ENCODE results near the gene ATAD3B. TPM values are rescaled to one million over a fixed set of nuclear protein-coding genes. Genes with fewer than 3 reads are reported as not detected.
"Not testable (repeated sequence)": the region's sequence is repeated elsewhere in the genome, so short reads cannot be mapped to it uniquely, and the experiment has no call there.

ATAD3B gene
- total RNA-seq, 3 donors from 2014 or later, result 193 to 208 (median 194) TPM

GRCh38 chr1:1490633-1491230, 19.2 kb downstream of the ATAD3B start:
- no peak for DNase-seq
- Mint-ChIP-seq H3K4me3 (no peak overlapping the region), H3K9me3 (peaks cover 8% of the 10 kb centered on the region), H3K36me3 (ENCODE audit: insufficient read depth) (peaks cover 32% of the 10 kb centered on the region), H3K27me3 (ENCODE audit: low read depth) (no peaks in the 10 kb centered on the region), H3K4me1 (ENCODE audit: low read depth) (no peaks in the 10 kb centered on the region)
- ATAC-seq, result no peak

- ATAC-seq (no peak), DNase-seq (no peak)
- Mint-ChIP-seq H3K27me3 (ENCODE audit: low read depth) (no peaks in the 10 kb centered on the region), H3K36me3 (ENCODE audit: insufficient read depth) (peaks cover 32% of the 10 kb centered on the region), H3K9me3 (peaks cover 8% of the 10 kb centered on the region), H3K4me1 (ENCODE audit: low read depth) (no peaks in the 10 kb centered on the region), H3K4me3 (no peak overlapping the region)
These were observed 20.0 kb downstream of the ATAD3B start for GRCh38 chr1:1491601-1492000.

DNA sequence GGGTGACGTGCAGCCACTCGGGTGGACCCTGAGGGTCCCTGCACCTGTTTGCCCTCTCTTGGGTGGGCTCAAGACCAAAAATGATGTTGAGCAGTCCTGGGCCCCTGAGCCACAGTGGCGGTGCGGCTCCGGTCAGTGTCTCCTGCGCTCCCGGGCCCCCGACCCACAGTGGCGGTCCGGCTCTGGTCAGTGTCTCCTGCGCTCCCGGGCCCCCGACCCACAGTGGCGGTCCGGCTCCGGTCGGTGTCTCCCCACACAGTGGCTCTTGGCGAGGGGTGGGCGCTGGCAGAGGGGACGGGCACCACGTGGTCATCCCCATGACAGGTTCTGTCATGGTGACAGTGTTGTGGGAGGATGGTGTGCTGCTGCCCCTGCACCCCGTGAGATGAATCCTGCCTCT, 22.7 kb downstream of the ATAD3B start:
- not testable (repeated sequence) for H3K9me3 Mint-ChIP-seq; DNase-seq; H3K27me3 Mint-ChIP-seq (ENCODE audit: low read depth); H3K4me1 Mint-ChIP-seq (ENCODE audit: low read depth); H3K4me3 Mint-ChIP-seq; ATAC-seq
- peaks cover 29% of the 10 kb centered on the region for H3K36me3 Mint-ChIP-seq (ENCODE audit: insufficient read depth)

GRCh38 chr1:1495461-1495975, 24.0 kb downstream of the ATAD3B start:
- H3K4me3 Mint-ChIP-seq; H3K27me3 Mint-ChIP-seq (ENCODE audit: low read depth); ATAC-seq; H3K4me1 Mint-ChIP-seq (ENCODE audit: low read depth); H3K9me3 Mint-ChIP-seq; DNase-seq: not testable (repeated sequence)
- H3K36me3 Mint-ChIP-seq (ENCODE audit: insufficient read depth), result peaks cover 24% of the 10 kb centered on the region

DNA sequence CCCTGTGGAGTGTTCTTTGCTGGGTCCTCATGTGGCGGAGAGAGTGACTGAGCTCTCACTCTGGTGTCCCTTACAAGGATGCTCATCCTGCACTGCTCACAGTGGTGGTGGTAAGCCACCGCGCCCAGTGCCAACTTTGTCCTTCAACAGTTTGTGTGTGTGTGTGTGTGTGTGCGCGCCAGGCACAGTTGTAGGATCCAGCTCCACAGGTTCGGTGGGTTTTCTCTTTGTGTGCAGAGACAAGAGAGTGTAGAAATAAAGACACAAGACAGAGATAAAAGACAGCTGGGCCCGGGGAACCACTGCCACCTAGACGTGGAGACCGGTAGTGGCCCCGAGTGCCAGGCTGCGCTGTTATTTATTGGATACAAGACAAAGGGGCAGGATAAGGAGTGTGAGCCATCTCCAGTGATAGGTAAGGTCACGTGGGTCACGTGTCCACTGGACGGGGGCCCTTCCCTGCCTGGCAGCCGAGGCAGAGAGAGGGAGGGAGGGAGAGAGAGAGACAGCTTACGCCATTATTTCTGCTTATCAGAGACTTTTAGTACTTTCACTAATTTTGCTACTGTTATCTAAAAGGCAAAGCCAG, 33.3 kb downstream of the ATAD3B start:
- not testable (repeated sequence) for H3K9me3 Mint-ChIP-seq; H3K36me3 Mint-ChIP-seq (ENCODE audit: insufficient read depth); H3K4me1 Mint-ChIP-seq (ENCODE audit: low read depth); H3K27me3 Mint-ChIP-seq (ENCODE audit: low read depth)
- ATAC-seq (peak; percentile 70 to 76), DNase-seq (peak; percentile 57)
- peak overlapping the region; percentile 62 for H3K4me3 Mint-ChIP-seq

DNA sequence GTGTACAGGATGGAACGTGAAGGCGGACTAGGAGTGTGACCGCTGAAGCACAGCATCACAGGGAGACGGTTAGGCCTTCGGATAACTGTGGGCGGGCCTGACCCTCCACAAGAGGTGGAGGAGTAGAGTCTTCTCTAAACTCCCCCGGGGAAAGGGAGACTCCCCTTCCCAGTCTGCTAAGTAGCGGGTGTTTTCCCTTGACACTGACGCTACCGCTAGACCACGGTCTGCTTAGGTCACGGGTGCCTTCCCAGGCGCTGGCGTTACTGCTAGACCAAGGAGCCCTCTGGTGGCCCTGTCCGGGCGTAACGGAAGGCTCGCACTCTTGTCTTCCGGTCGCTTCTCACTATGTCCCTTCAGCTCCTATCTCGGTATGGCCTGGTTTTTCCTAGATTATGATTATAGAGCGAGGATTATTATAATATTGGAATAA, 33.8 kb downstream of the ATAD3B start:
- DNase-seq; H3K4me1 Mint-ChIP-seq (ENCODE audit: low read depth); H3K27me3 Mint-ChIP-seq (ENCODE audit: low read depth); H3K9me3 Mint-ChIP-seq; H3K36me3 Mint-ChIP-seq (ENCODE audit: insufficient read depth): not testable (repeated sequence)
- ATAC-seq, result peak; percentile 63 to 68
- peak overlapping the region; percentile 62 for H3K4me3 Mint-ChIP-seq

GRCh38 chr1:1505801-1506200, 34.2 kb downstream of the ATAD3B start:
- DNase-seq, H3K9me3 Mint-ChIP-seq, H3K4me3 Mint-ChIP-seq: not testable (repeated sequence)

DNA sequence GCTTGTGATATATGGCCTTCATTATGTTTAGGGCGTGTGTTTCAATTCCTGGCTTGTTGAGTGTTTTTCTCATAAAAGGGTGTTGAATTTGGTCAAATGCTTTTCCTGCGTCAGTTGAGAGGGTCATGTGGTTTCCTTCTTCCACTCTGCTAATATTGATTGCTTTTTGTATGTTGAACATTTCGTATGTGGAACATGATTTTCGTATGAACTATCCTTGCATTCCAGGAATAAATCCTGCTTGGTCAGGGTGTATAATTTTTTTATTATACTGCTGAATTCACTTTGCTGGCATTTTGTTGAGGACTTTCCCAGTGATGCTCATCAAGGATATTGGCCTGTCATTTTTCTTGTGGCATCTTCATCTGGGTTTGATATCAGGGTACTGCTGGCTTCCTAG, 35.7 kb downstream of the ATAD3B start:
- Mint-ChIP-seq H3K4me3 (no peak overlapping the region), H3K27me3 (ENCODE audit: low read depth) (no peaks in the 10 kb centered on the region), H3K4me1 (ENCODE audit: low read depth) (peaks cover 14% of the 10 kb centered on the region), H3K36me3 (ENCODE audit: insufficient read depth) (no peaks in the 10 kb centered on the region), H3K9me3 (no peaks in the 10 kb centered on the region)
- no peak for DNase-seq
- ATAC-seq, result no peak

More at GRCh38 chr1:1505801-1506200, 34.2 kb downstream of the ATAD3B start:
- not testable (repeated sequence) for ATAC-seq; H3K36me3 Mint-ChIP-seq (ENCODE audit: insufficient read depth); H3K27me3 Mint-ChIP-seq (ENCODE audit: low read depth); H3K4me1 Mint-ChIP-seq (ENCODE audit: low read depth)

- not testable (repeated sequence) for H3K9me3 Mint-ChIP-seq; DNase-seq; ATAC-seq; H3K36me3 Mint-ChIP-seq (ENCODE audit: insufficient read depth); H3K27me3 Mint-ChIP-seq (ENCODE audit: low read depth); H3K4me3 Mint-ChIP-seq
- peaks cover 17% of the 10 kb centered on the region for H3K4me1 Mint-ChIP-seq (ENCODE audit: low read depth)
These were observed 37.4 kb downstream of the ATAD3B start for GRCh38 chr1:1508775-1509464.

DNA sequence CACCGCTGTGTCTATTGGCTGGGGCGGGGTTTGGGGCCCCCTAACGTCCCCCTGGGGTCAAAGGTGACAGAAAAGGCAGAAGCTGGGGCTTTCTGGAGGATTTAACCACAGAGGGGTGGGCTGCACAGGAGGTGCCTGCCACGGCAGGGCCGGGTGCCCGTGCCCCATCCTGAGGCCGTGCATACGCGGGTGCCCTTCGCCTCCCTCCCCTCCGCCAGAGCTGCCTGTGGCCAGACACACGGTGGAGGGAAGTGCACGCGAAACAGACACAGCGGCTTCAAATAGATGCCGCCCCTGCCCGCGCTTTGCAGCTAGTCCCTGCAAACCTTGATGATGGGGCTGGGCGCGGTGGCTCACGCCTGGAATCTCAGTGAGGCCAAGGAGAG, 37.9 kb downstream of the ATAD3B start:
- H3K4me3 Mint-ChIP-seq; H3K27me3 Mint-ChIP-seq (ENCODE audit: low read depth); H3K36me3 Mint-ChIP-seq (ENCODE audit: insufficient read depth); DNase-seq; ATAC-seq; H3K9me3 Mint-ChIP-seq: not testable (repeated sequence)
- H3K4me1 Mint-ChIP-seq (ENCODE audit: low read depth), result peaks cover 17% of the 10 kb centered on the region

GRCh38 chr1:1510912-1511532, 39.5 kb downstream of the ATAD3B start:
- Mint-ChIP-seq H3K36me3 (ENCODE audit: insufficient read depth) (no peaks in the 10 kb centered on the region), H3K4me3 (peak overlapping the region; percentile 91), H3K9me3 (no peaks in the 10 kb centered on the region), H3K27me3 (ENCODE audit: low read depth) (no peaks in the 10 kb centered on the region), H3K4me1 (ENCODE audit: low read depth) (peaks cover 8% of the 10 kb centered on the region)
- no peak for DNase-seq
- ATAC-seq, result no peak

GRCh38 chr1:1511533-1512285, 40.1 kb downstream of the ATAD3B start, which contains the start of gene ATAD3A:
Gene ATAD3A (plus strand): TSS chr1:1512162. CDS start chr1:1512269, 107 bp downstream.
- no peaks in the 10 kb centered on the region for H3K36me3 Mint-ChIP-seq (ENCODE audit: insufficient read depth)

DNA sequence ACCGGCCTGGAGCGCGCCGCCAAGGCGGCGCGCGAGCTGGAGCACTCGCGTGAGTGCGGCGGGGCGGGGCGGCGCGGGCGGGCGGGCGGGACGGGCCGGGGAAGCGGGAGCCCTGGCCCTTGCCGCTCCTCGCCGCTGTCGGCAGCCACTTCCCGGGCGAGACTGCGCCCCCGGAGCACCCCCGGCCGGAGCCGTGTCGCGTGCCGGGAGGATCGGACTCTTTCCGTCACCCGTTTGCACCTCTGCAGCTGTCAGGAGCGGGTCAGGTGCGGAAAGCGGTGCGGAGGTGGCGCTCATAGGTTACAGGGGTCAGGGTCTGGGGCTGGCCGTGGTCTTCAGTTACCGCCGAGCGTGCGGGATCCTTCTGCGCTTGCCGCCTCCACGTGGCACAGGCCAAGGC, 40.9 kb downstream of the ATAD3B start:
- DNase-seq; H3K27me3 Mint-ChIP-seq (ENCODE audit: low read depth); H3K36me3 Mint-ChIP-seq (ENCODE audit: insufficient read depth); H3K9me3 Mint-ChIP-seq; H3K4me1 Mint-ChIP-seq (ENCODE audit: low read depth): not testable (repeated sequence)
- ATAC-seq, result peak; percentile 35 to 37
- H3K4me3 Mint-ChIP-seq, result peak overlapping the region; percentile 83

More at GRCh38 chr1:1511533-1512285, 40.1 kb downstream of the ATAD3B start, which contains the start of gene ATAD3A:
- ATAC-seq, result peak; percentile 94 to 95
- Mint-ChIP-seq H3K27me3 (ENCODE audit: low read depth) (no peaks in the 10 kb centered on the region), H3K4me1 (ENCODE audit: low read depth) (peaks cover 8% of the 10 kb centered on the region), H3K9me3 (no peaks in the 10 kb centered on the region), H3K4me3 (peak within 1 kb of the TSS; percentile 91)
- peak; percentile 96 for DNase-seq

DNA sequence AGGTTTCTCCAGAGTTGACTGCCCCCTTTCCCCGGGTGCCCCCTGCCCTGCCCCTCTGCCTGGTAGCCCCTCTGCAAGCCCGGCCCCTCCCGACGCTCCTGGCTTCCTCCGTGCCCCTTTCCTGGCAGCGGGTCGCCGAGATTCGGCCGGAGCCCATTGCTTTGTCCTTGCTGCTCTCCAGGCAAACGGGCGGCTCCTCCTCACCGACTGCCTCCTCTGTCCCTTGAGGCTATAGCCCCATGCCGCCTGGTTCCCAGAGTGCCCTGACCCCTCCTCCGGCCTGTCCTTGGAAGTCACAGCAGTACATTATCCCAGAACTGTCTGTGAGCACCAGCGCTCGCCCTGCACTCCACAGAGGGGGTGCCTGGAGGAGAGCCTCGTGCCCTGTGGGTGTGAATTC, 42.1 kb downstream of the ATAD3B start:
- not testable (repeated sequence) for H3K9me3 Mint-ChIP-seq; ATAC-seq; DNase-seq; H3K27me3 Mint-ChIP-seq (ENCODE audit: low read depth); H3K36me3 Mint-ChIP-seq (ENCODE audit: insufficient read depth); H3K4me1 Mint-ChIP-seq (ENCODE audit: low read depth)
- H3K4me3 Mint-ChIP-seq, result peak overlapping the region; percentile 80

Data from activated T-cell treated with anti-CD3 and anti-CD28 coated beads, Interleukin-2, amount 50 U/mL, for 4 hours (primary cell).